Neutrophil (primary cell): Measurements from ENCODE around the gene HRAS.

ENCODE experiments used
- H3K27ac ChIP-seq: fragments of 200-600 bp; sonication (generic); 2 replicates; pipeline ENCODE4 v1.5.1; 2016; ENCODE audit warnings: mild to moderate bottlenecking, moderate library complexity
- H3K27me3 ChIP-seq: fragments of 200-600 bp; sonication (generic); 2 replicates; pipeline ENCODE4 v1.6.0; 2016; ENCODE audit warnings: mild to moderate bottlenecking
- H3K36me3 ChIP-seq: fragments of 200-600 bp; sonication (generic); 2 replicates; pipeline ENCODE4 v1.5.1; 2017
- H3K4me1 ChIP-seq, 2 experiments: fragments of 200-600 bp in 1 of 2; sonication (generic) in 1 of 2; 1 replicate in 1 of 2; 2 replicates in 1 of 2; pipeline versions ENCODE4 v1.5.1 to v1.6.1; 2013 to 2016; ENCODE audit warnings: low read depth in 1 of 2, low read length in 1 of 2, mild to moderate bottlenecking in 1 of 2, moderate library complexity in 1 of 2; ENCODE audit not compliant: control insufficient read depth in 1 of 2, insufficient read depth in 1 of 2
- H3K4me3 ChIP-seq, 2 experiments: fragments of 200-600 bp in 1 of 2; sonication (generic) in 1 of 2; 1 replicate in 1 of 2; 2 replicates in 1 of 2; pipeline ENCODE4 v1.5.1; 2013 to 2016; ENCODE audit warnings: low read depth in 1 of 2, low read length in 1 of 2, mild to moderate bottlenecking in 1 of 2, moderate library complexity in 1 of 2
- H3K9me3 ChIP-seq: fragments of 200-600 bp; sonication (generic); 2 replicates; pipeline ENCODE4 v1.5.1; 2016
- CTCF ChIP-seq: fragments of 200-600 bp; sonication (generic); IDR thresholded peaks from 2 replicates; pipeline ENCODE4 v1.5.1; 2016; ENCODE audit warnings: antibody characterized with exemption

Gene HRAS

GRCh38 chr11:535519-536454 is at the start of gene HRAS:
Gene HRAS, minus strand, starts transcription at chr11:535576.
- TF ChIP-seq CTCF: peak; percentile 32
- Histone ChIP-seq H3K27me3 (peaks cover 60% of the 10 kb centered on the region), H3K4me3 (peak within 1 kb of the TSS; percentile 71 to 87), H3K4me1 (peaks cover 30 to 31% of the 10 kb centered on the region in 2 experiments), H3K36me3 (peaks cover 16% of the 10 kb centered on the region), H3K27ac (peak within 1 kb of the TSS; percentile 11), H3K9me3 (no peaks in the 10 kb centered on the region)

- Histone ChIP-seq H3K4me3 (no peak overlapping the region), H3K27ac (no peak overlapping the region), H3K9me3 (no peaks in the 10 kb centered on the region), H3K4me1 (no peaks in the 10 kb centered on the region), H3K36me3 (peaks cover 63% of the 10 kb centered on the region), H3K27me3 (no peaks in the 10 kb centered on the region)
- no peak for TF ChIP-seq CTCF
Observed at GRCh38 chr11:584287-584686, 48.9 kb upstream of the HRAS start.

- TF ChIP-seq CTCF: no peak
- Histone ChIP-seq H3K4me3 (no peak overlapping the region), H3K27me3 (no peaks in the 10 kb centered on the region), H3K4me1 (peaks cover 16 to 19% of the 10 kb centered on the region in 2 experiments), H3K36me3 (peaks cover 38% of the 10 kb centered on the region), H3K9me3 (no peaks in the 10 kb centered on the region), H3K27ac (no peak overlapping the region)
Observed at GRCh38 chr11:581752-582151, 46.4 kb upstream of the HRAS start.

- TF ChIP-seq CTCF: no peak
- H3K27ac ChIP-seq: no peak overlapping the region
- no peak overlapping the region for H3K4me3 ChIP-seq
- H3K4me1 ChIP-seq: peaks cover 16 to 20% of the 10 kb centered on the region in 2 experiments
- peaks cover 34% of the 10 kb centered on the region for H3K36me3 ChIP-seq
- H3K9me3 ChIP-seq: no peaks in the 10 kb centered on the region
- no peaks in the 10 kb centered on the region for H3K27me3 ChIP-seq
Observed at GRCh38 chr11:581342-581741, 46.0 kb upstream of the HRAS start.

- no peak overlapping the region for H3K4me3 ChIP-seq
- no peak for TF ChIP-seq CTCF
- H3K36me3 ChIP-seq: peaks cover 28% of the 10 kb centered on the region
- peaks cover 7% of the 10 kb centered on the region for H3K27me3 ChIP-seq
- no peak overlapping the region for H3K27ac ChIP-seq
- peaks cover 22 to 26% of the 10 kb centered on the region in 2 experiments for H3K4me1 ChIP-seq
- no peaks in the 10 kb centered on the region for H3K9me3 ChIP-seq
Observed at GRCh38 chr11:579830-580601, 44.6 kb upstream of the HRAS start.
